ENCODE measurements around the gene FOXJ2.

The FOXJ2 gene

DNA sequence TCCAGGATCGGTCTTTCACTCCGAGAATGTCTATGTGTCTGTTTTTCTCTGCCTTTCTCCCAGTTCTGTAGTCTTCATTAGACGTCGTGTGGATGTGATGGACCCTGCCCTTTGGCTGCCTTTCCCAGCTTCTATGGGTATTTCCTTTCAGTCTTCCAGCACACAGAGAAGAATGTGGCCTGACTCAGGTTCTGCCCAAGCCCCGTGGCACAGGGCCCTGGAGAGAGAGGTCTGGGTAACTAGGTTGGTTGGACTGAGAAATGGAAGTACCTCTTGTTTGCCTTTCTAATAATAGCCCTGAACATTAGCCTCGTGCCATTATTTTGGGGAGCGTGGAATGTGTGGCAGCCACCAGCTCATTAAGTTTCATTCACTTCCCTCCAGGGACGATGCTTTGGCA, 3.8 kb downstream of the FOXJ2 start:
- peak overlapping the region; percentile 42 for H3K18ac ChIP-seq (ENCODE audit: low read length)
- DNase-seq, result no peak
- no peak overlapping the region for H4K8ac ChIP-seq (ENCODE audit: low read depth, low read length)
- no peaks in the 10 kb centered on the region for H3K36me3 ChIP-seq (ENCODE audit: control insufficient read depth, insufficient read depth, low read length)
- H3K4me2 ChIP-seq (ENCODE audit: low read length), result no peak overlapping the region
- WGBS (ENCODE audit: extremely low coverage, insufficient coverage, low lambda C conversion rate), result no CpG with 5 or more reads among the region's 8 CpGs
- H3K56ac ChIP-seq (ENCODE audit: low read length), result peak overlapping the region; percentile 51
- peaks cover 19% of the 10 kb centered on the region for H3K79me1 ChIP-seq (ENCODE audit: low read length)
- no peak overlapping the region for H2BK5ac ChIP-seq (ENCODE audit: low read length)
- no peak overlapping the region for H3K23ac ChIP-seq (ENCODE audit: low read length)
- no peak overlapping the region for H2BK15ac ChIP-seq (replicated peaks; ENCODE audit: low read depth)
- peak overlapping the region; percentile 27 for H2AK5ac ChIP-seq (ENCODE audit: low read length)
- H3K4me1 ChIP-seq (ENCODE audit: control insufficient read depth, low read depth, low read length), result peaks cover 47% of the 10 kb centered on the region
- no peak overlapping the region for H4K5ac ChIP-seq (ENCODE audit: low read length)
- H3K9ac ChIP-seq (ENCODE audit: low read length), result no peak overlapping the region
- H3K27me3 ChIP-seq (ENCODE audit: insufficient read depth, low read length, poor library complexity), result no peaks in the 10 kb centered on the region
- H3K27ac ChIP-seq (ENCODE audit: low read depth, low read length), result no peak overlapping the region
- H3K4me3 ChIP-seq (ENCODE audit: low read length), result no peak overlapping the region
- no peak overlapping the region for H2BK120ac ChIP-seq (ENCODE audit: low read depth, low read length)
- H3K79me2 ChIP-seq (ENCODE audit: control insufficient read depth, insufficient read depth, low read length), result peaks cover 7% of the 10 kb centered on the region
- no peak overlapping the region for H3K4ac ChIP-seq (ENCODE audit: low read depth, low read length)

DNA sequence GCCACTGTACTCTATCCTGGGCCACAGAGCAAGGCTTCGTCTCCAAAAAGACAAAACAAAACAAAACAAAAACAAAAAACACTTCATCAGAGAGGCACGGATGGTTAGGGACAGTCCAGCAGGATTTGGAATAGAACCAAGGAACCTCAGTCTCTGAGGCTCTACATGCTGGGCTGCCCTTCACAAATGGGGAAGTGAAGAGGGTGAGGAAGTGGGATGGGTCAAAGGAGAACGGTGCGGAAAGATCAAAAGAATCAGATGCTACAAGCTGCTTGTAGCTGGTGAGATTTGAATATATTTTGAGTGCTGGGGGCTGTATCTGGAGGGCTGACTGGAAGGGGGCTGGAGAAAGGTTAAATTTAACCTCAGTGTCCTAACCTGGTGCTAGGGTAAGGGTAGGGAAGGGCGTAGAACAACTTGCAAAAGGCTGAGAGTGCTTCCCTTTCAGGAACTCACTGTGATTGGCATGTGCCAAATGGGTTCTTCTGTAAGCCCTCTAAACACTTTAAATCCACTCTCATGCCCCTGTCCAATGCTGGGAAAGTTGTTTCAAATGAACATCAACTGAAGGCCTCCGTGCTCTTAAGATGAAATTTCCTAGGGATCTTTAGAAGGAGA, 4.6 kb downstream of the FOXJ2 start:
- DNase-seq, result no peak
- peaks cover 19% of the 10 kb centered on the region for H3K79me1 ChIP-seq (ENCODE audit: low read length)
- H3K4me2 ChIP-seq (ENCODE audit: low read length), result no peak overlapping the region
- H2BK120ac ChIP-seq (ENCODE audit: low read depth, low read length), result no peak overlapping the region
- no peak overlapping the region for H3K23ac ChIP-seq (ENCODE audit: low read length)
- whole genome bisulfite sequencing (ENCODE audit: extremely low coverage, insufficient coverage, low lambda C conversion rate), result no CpG with 5 or more reads among the region's 6 CpGs
- H3K27me3 ChIP-seq (ENCODE audit: insufficient read depth, low read length, poor library complexity), result no peaks in the 10 kb centered on the region
- no peak overlapping the region for H4K8ac ChIP-seq (ENCODE audit: low read depth, low read length)
- peaks cover 7% of the 10 kb centered on the region for H3K79me2 ChIP-seq (ENCODE audit: control insufficient read depth, insufficient read depth, low read length)
- H3K27ac ChIP-seq (ENCODE audit: low read depth, low read length), result no peak overlapping the region
- H2AK5ac ChIP-seq (ENCODE audit: low read length), result no peak overlapping the region
- no peak overlapping the region for H2BK15ac ChIP-seq (replicated peaks; ENCODE audit: low read depth)
- H3K4me3 ChIP-seq (ENCODE audit: low read length), result no peak overlapping the region
- H3K18ac ChIP-seq (ENCODE audit: low read length), result no peak overlapping the region
- no peak overlapping the region for H3K56ac ChIP-seq (ENCODE audit: low read length)
- H3K4me1 ChIP-seq (ENCODE audit: control insufficient read depth, low read depth, low read length), result peaks cover 47% of the 10 kb centered on the region
- no peak overlapping the region for H3K4ac ChIP-seq (ENCODE audit: low read depth, low read length)
- no peak overlapping the region for H3K9ac ChIP-seq (ENCODE audit: low read length)
- H3K36me3 ChIP-seq (ENCODE audit: control insufficient read depth, insufficient read depth, low read length), result no peaks in the 10 kb centered on the region
- peak overlapping the region; percentile 37 for H2BK5ac ChIP-seq (ENCODE audit: low read length)
- H4K5ac ChIP-seq (ENCODE audit: low read length), result no peak overlapping the region

DNA sequence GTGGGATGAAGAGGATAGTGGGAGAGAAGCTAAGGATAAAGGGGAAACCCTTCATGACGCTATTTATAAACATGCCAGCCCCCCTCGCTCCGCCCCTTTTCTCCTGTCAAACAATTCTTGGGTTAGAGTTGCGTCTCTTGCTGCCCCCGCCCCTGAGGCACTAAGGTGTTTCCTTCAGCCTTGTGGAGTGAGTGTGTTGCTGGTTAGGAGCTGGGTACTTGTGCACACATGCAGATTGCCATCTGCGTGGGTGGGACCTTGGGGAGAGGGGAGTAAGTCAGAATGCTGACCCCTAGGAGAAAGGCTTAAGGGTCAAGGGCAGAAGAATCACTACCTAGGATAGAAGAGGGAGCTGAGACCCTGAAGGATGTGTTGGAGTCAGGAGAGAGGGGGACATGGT, 5.4 kb downstream of the FOXJ2 start:
- Histone ChIP-seq H4K5ac (ENCODE audit: low read length) (no peak overlapping the region), H3K23ac (ENCODE audit: low read length) (no peak overlapping the region), H3K4me3 (ENCODE audit: low read length) (no peak overlapping the region)

DNA sequence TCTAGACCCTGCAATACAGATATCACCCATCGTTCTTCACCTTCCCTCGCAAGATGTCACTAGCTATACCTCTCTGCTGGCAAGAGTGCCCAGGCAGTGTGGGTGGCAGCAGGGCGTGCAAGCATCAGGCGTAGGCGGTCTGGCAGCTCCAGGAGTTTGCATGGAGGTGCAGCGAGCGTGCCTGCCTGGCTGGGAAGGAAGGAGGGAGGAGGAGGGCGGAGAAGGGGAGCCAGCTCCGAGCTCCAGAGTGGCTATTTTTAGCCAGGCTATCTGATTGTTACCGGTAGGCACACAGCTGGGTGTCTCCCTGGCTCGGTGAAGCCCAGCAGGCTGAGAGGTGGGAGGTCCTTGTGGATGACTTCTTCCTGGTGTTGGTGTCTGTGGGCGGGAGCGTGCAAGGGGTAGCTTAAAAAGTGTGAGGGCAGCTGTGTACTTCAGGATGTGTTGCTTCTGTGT, 6.2 kb downstream of the FOXJ2 start:
- WGBS (ENCODE audit: extremely low coverage, insufficient coverage, low lambda C conversion rate), result no CpG with 5 or more reads among the region's 13 CpGs
- H3K27ac ChIP-seq (ENCODE audit: low read depth, low read length), result peak overlapping the region; percentile 6

More for the DNA sequence above, 5.4 kb downstream of the FOXJ2 start:
- Histone ChIP-seq H3K4ac (ENCODE audit: low read depth, low read length) (no peak overlapping the region), H3K27ac (ENCODE audit: low read depth, low read length) (no peak overlapping the region), H3K4me1 (ENCODE audit: control insufficient read depth, low read depth, low read length) (peaks cover 47% of the 10 kb centered on the region), H2BK15ac (replicated peaks; ENCODE audit: low read depth) (no peak overlapping the region), H2AK5ac (ENCODE audit: low read length) (peak overlapping the region; percentile 24), H3K27me3 (ENCODE audit: insufficient read depth, low read length, poor library complexity) (no peaks in the 10 kb centered on the region), H2BK5ac (ENCODE audit: low read length) (peak overlapping the region; percentile 53), H3K56ac (ENCODE audit: low read length) (peak overlapping the region; percentile 47), H3K36me3 (ENCODE audit: control insufficient read depth, insufficient read depth, low read length) (no peaks in the 10 kb centered on the region), H3K18ac (ENCODE audit: low read length) (no peak overlapping the region), H3K79me1 (ENCODE audit: low read length) (peaks cover 19% of the 10 kb centered on the region), H4K8ac (ENCODE audit: low read depth, low read length) (no peak overlapping the region), H2BK120ac (ENCODE audit: low read depth, low read length) (no peak overlapping the region), H3K79me2 (ENCODE audit: control insufficient read depth, insufficient read depth, low read length) (peaks cover 7% of the 10 kb centered on the region), H3K4me2 (ENCODE audit: low read length) (peak overlapping the region; percentile 28), H3K9ac (ENCODE audit: low read length) (peak overlapping the region; percentile 12)
- no peak for DNase-seq
- WGBS (ENCODE audit: extremely low coverage, insufficient coverage, low lambda C conversion rate), result no CpG with 5 or more reads among the region's 6 CpGs

DNA sequence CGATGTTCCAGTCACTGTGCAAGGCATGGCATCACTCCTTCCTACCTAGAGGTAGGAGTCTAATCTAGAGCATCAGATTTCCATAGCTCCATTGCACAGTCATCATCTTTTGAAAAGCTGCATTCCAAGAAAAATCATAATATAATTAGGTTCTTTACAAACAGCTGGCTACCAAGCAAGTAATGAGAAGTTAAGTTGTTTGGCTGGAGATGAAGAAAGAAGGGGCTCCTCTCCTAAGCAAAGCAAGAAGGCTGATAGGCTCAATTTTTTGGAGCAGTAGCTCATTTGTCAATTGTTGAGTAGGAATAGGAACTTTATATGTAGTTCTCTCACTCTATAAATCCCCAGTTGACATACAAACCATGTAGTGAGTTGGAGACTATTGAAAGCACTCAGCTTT, 8.3 kb downstream of the FOXJ2 start:
- Histone ChIP-seq H3K18ac (ENCODE audit: low read length) (no peak overlapping the region), H4K8ac (ENCODE audit: low read depth, low read length) (no peak overlapping the region), H3K79me1 (ENCODE audit: low read length) (peaks cover 12% of the 10 kb centered on the region), H2BK15ac (replicated peaks; ENCODE audit: low read depth) (no peak overlapping the region), H3K4me2 (ENCODE audit: low read length) (no peak overlapping the region), H2BK120ac (ENCODE audit: low read depth, low read length) (no peak overlapping the region), H3K4me3 (ENCODE audit: low read length) (no peak overlapping the region), H3K56ac (ENCODE audit: low read length) (no peak overlapping the region), H4K5ac (ENCODE audit: low read length) (no peak overlapping the region), H3K79me2 (ENCODE audit: control insufficient read depth, insufficient read depth, low read length) (peaks cover 2% of the 10 kb centered on the region), H2BK5ac (ENCODE audit: low read length) (no peak overlapping the region), H3K9ac (ENCODE audit: low read length) (no peak overlapping the region), H3K23ac (ENCODE audit: low read length) (no peak overlapping the region), H2AK5ac (ENCODE audit: low read length) (no peak overlapping the region), H3K27me3 (ENCODE audit: insufficient read depth, low read length, poor library complexity) (no peaks in the 10 kb centered on the region), H3K4ac (ENCODE audit: low read depth, low read length) (no peak overlapping the region), H3K4me1 (ENCODE audit: control insufficient read depth, low read depth, low read length) (peaks cover 26% of the 10 kb centered on the region), H3K36me3 (ENCODE audit: control insufficient read depth, insufficient read depth, low read length) (peaks cover 2% of the 10 kb centered on the region), H3K27ac (ENCODE audit: low read depth, low read length) (no peak overlapping the region)
- no peak for DNase-seq
- no CpG with 5 or more reads among the region's 1 CpG for WGBS (ENCODE audit: extremely low coverage, insufficient coverage, low lambda C conversion rate)

More for the DNA sequence above, 6.2 kb downstream of the FOXJ2 start:
- H3K79me2 ChIP-seq (ENCODE audit: control insufficient read depth, insufficient read depth, low read length), result peaks cover 5% of the 10 kb centered on the region
- no peak overlapping the region for H4K5ac ChIP-seq (ENCODE audit: low read length)
- peaks cover 18% of the 10 kb centered on the region for H3K79me1 ChIP-seq (ENCODE audit: low read length)
- H2BK120ac ChIP-seq (ENCODE audit: low read depth, low read length), result no peak overlapping the region
- peak overlapping the region; percentile 12 for H3K9ac ChIP-seq (ENCODE audit: low read length)
- H3K4me3 ChIP-seq (ENCODE audit: low read length), result no peak overlapping the region
- H3K4me2 ChIP-seq (ENCODE audit: low read length), result peak overlapping the region; percentile 26
- DNase-seq, result peak; percentile 90
- no peak overlapping the region for H2BK15ac ChIP-seq (replicated peaks; ENCODE audit: low read depth)
- H3K18ac ChIP-seq (ENCODE audit: low read length), result no peak overlapping the region
- no peak overlapping the region for H2BK5ac ChIP-seq (ENCODE audit: low read length)
- no peaks in the 10 kb centered on the region for H3K27me3 ChIP-seq (ENCODE audit: insufficient read depth, low read length, poor library complexity)
- H3K56ac ChIP-seq (ENCODE audit: low read length), result peak overlapping the region; percentile 47
- H2AK5ac ChIP-seq (ENCODE audit: low read length), result no peak overlapping the region
- peaks cover 2% of the 10 kb centered on the region for H3K36me3 ChIP-seq (ENCODE audit: control insufficient read depth, insufficient read depth, low read length)
- peaks cover 45% of the 10 kb centered on the region for H3K4me1 ChIP-seq (ENCODE audit: control insufficient read depth, low read depth, low read length)
- no peak overlapping the region for H3K4ac ChIP-seq (ENCODE audit: low read depth, low read length)
- H4K8ac ChIP-seq (ENCODE audit: low read depth, low read length), result no peak overlapping the region
- H3K23ac ChIP-seq (ENCODE audit: low read length), result no peak overlapping the region
